ENCODE data around the gene KRTAP10-1.

- no peak for TF ChIP-seq CTCF (conservative IDR thresholded peaks at IDR 0.05)
- no peak for TF ChIP-seq ZFX (IDR thresholded peaks at IDR 0.05)
Observed at GRCh38 chr21:44522753-44523204, 17.2 kb downstream of the KRTAP10-1 start.
